Retinal pigment epithelial cell (primary cell): ENCODE measurements around the gene C3orf20.

Experiments used
- DNase-seq: peaks from one replicate; pipeline ENCODE4 v3.0.0-alpha.2; 2010; ENCODE audit warnings: low read depth
- H3K4me3 ChIP-seq: 2 replicates; pipeline ENCODE4 v1.5.1; 2011; ENCODE audit warnings: mild to moderate bottlenecking, low read length, control low read depth, moderate library complexity
- CTCF ChIP-seq: conservative IDR thresholded peaks from 2 replicates; pipeline ENCODE4 v1.5.1; 2011; ENCODE audit warnings: low read depth, low read length, control low read depth, inconsistent platforms

The C3orf20 gene

GRCh38 chr3:14768881-14769280, 93.9 kb downstream of the C3orf20 start:
- TF ChIP-seq CTCF, result no peak
- no peak overlapping the region for H3K4me3 ChIP-seq
- DNase-seq, result no peak

GRCh38 chr3:14769544-14770325, 94.8 kb downstream of the C3orf20 start:
- no peak for TF ChIP-seq CTCF
- no peak overlapping the region for H3K4me3 ChIP-seq
- no peak for DNase-seq

- H3K4me3 ChIP-seq, result no peak overlapping the region
- no peak for TF ChIP-seq CTCF
- DNase-seq, result no peak
Measured at GRCh38 chr3:14770591-14770990, 95.7 kb downstream of the C3orf20 start.

- no peak for DNase-seq
- no peak overlapping the region for H3K4me3 ChIP-seq
- no peak for TF ChIP-seq CTCF
Measured at GRCh38 chr3:14771593-14772497, 96.9 kb downstream of the C3orf20 start.

- no peak for DNase-seq
- TF ChIP-seq CTCF, result no peak
- H3K4me3 ChIP-seq, result no peak overlapping the region
Measured at GRCh38 chr3:14772533-14773138, 97.7 kb downstream of the C3orf20 start.

GRCh38 chr3:14773281-14773680, 98.3 kb downstream of the C3orf20 start:
- no peak for TF ChIP-seq CTCF
- no peak for DNase-seq
- no peak overlapping the region for H3K4me3 ChIP-seq
